CD4-positive, alpha-beta T cell (primary cell): ENCODE results near the gene TM2D1. TPM values are rescaled to one million over a fixed set of nuclear protein-coding genes. Genes with fewer than 3 reads are reported as not detected.

Experiments
- ATAC-seq: fragments of 200-7000 bp; cut with Tn5 transposase; one replicate; pipeline ENCODE4 v1.10.0; 2022; ENCODE audit warnings: mild to moderate bottlenecking; ENCODE audit not compliant: poor library complexity
- CTCF ChIA-PET: fragments of 350-600 bp; sonication (Branson Sonifier 250); formaldehyde crosslinking; loops from one replicate; lab custom pipeline; 2021; ENCODE audit warnings: antibody characterized with exemption, inconsistent platforms; lab: Charles Lee
- POLR2A ChIA-PET: fragments of 350-600 bp; sonication (Branson Sonifier 250); formaldehyde crosslinking; loops from one replicate; lab custom pipeline; 2021; ENCODE audit warnings: antibody characterized with exemption, inconsistent platforms; lab: Charles Lee
- DNase-seq, 14 experiments: peaks; one replicate each; pipeline ENCODE4 v3.0.0-alpha.2; 2013 to 2020; ENCODE audit warnings: mixed read lengths in 2 of 14
- H3K27ac ChIP-seq, 2 donors: one replicate each; pipeline versions ENCODE4 v1.5.1 to v1.7.0; 2013; ENCODE audit warnings: low read length in 2 of 2, low read depth in 1 of 2, mild to moderate bottlenecking in 1 of 2
- H3K27me3 ChIP-seq, 2 experiments: 1 replicate in 1 of 2; 2 replicates in 1 of 2; pipeline versions ENCODE4 v1.6.1 to v1.7.0; 2013; ENCODE audit warnings: low read length in 2 of 2, control low read depth in 1 of 2, mild to moderate bottlenecking in 1 of 2, moderate library complexity in 1 of 2; ENCODE audit not compliant: insufficient read depth in 2 of 2, control insufficient read depth in 1 of 2
- H3K36me3 ChIP-seq: one replicate; pipeline ENCODE4 v1.6.1; 2013; ENCODE audit warnings: low read length, control low read depth; ENCODE audit not compliant: insufficient read depth
- H3K4me1 ChIP-seq: one replicate; pipeline ENCODE4 v1.6.1; 2013; ENCODE audit warnings: low read length, control low read depth; ENCODE audit not compliant: insufficient read depth
- H3K4me3 ChIP-seq: one replicate; pipeline ENCODE4 v1.5.1; 2013; ENCODE audit warnings: mild to moderate bottlenecking, low read length, moderate library complexity
- H3K9me3 ChIP-seq, 2 experiments: 1 replicate in 1 of 2; 2 replicates in 1 of 2; pipeline versions ENCODE4 v1.6.1 to v1.7.0; 2013; ENCODE audit warnings: low read length in 2 of 2, mild to moderate bottlenecking in 2 of 2, control low read depth in 1 of 2, moderate library complexity in 1 of 2; ENCODE audit not compliant: control insufficient read depth in 1 of 2, insufficient read depth in 1 of 2
- H3K27ac Mint-ChIP-seq: one replicate; pipeline ENCODE4 v1.8.0; 2020; ENCODE audit warnings: mixed read lengths
- H3K27me3 Mint-ChIP-seq: one replicate; pipeline ENCODE4 v1.8.0; 2021; ENCODE audit warnings: mixed read lengths
- H3K36me3 Mint-ChIP-seq: one replicate; pipeline ENCODE4 v1.8.0; 2021; ENCODE audit warnings: low read depth, mixed read lengths
- H3K4me1 Mint-ChIP-seq: one replicate; pipeline ENCODE4 v1.8.0; 2021; ENCODE audit warnings: low read depth, mixed read lengths
- H3K4me3 Mint-ChIP-seq: one replicate; pipeline ENCODE4 v1.8.0; 2020; ENCODE audit warnings: mild to moderate bottlenecking, mixed read lengths
- H3K9me3 Mint-ChIP-seq: one replicate; pipeline ENCODE4 v1.8.0; 2020; ENCODE audit warnings: mixed read lengths
- CTCF ChIP-seq: fragments of 200-600 bp; IDR thresholded peaks from one replicate; pipeline ENCODE4 v1.8.0; 2022; ENCODE audit warnings: antibody characterized with exemption, mild to moderate bottlenecking
- intact Hi-C, 2 experiments: fragments of 100-400 bp; cut with DNase I in 1 of 2; cut with micrococcal nuclease in 1 of 2; formaldehyde crosslinking; loops; one replicate each; pipeline versions ENCODE4 v1.15.1 to v1.9.0; 2023 to 2025; cut with DNase I, micrococcal nuclease
- total RNA-seq, 174 experiments: library from RNA in 2 of 174; stranded (reverse) in 2 of 174; gene quantifications; one replicate each; pipeline ENCODE4 v1.2.3 and lab custom pipeline; 2021 to 2026

The TM2D1 gene
- total RNA-seq, 2 experiments from 2014 or later = 12.0 to 13.7 TPM

GRCh38 chr1:61639608-61640336, 85.2 kb downstream of the TM2D1 start:
- Histone ChIP-seq H3K27ac (no peak overlapping the region), H3K36me3 (no peaks in the 10 kb centered on the region), H3K4me3 (no peak overlapping the region), H3K9me3 (no peaks in the 10 kb centered on the region), H3K4me1 (peaks cover 13% of the 10 kb centered on the region), H3K27me3 (no peaks in the 10 kb centered on the region)
- no peak for ATAC-seq
- ChIA-PET CTCF (interaction anchor here (0.5 kb wide), 1 partner anchor 735 kb away, joined by 3 read pairs; no protein-coding TSS in a partner anchor), POLR2A (no interaction called here)
- no peak for TF ChIP-seq CTCF
- no peaks in the 10 kb centered on the region for H3K27me3 Mint-ChIP-seq
- DNase-seq = no peak
- no peak overlapping the region for H3K27ac Mint-ChIP-seq
- intact Hi-C loops = loop anchor here (5.0 to 10.0 kb wide), 3 partner anchors 213 to 595 kb away; no protein-coding TSS in a partner anchor
- H3K4me3 Mint-ChIP-seq = no peak overlapping the region
- peaks cover 13% of the 10 kb centered on the region for H3K4me1 Mint-ChIP-seq
- H3K9me3 Mint-ChIP-seq = no peaks in the 10 kb centered on the region
- H3K36me3 Mint-ChIP-seq = no peaks in the 10 kb centered on the region

- H3K27me3 Mint-ChIP-seq = no peaks in the 10 kb centered on the region
- no peaks in the 10 kb centered on the region for H3K36me3 Mint-ChIP-seq
- ATAC-seq (no peak), DNase-seq (no peak)
- Histone ChIP-seq H3K27me3 (no peaks in the 10 kb centered on the region), H3K27ac (no peak overlapping the region), H3K9me3 (no peaks in the 10 kb centered on the region), H3K36me3 (no peaks in the 10 kb centered on the region), H3K4me3 (no peak overlapping the region), H3K4me1 (peaks cover 13% of the 10 kb centered on the region)
- no peak for TF ChIP-seq CTCF
- H3K9me3 Mint-ChIP-seq = no peaks in the 10 kb centered on the region
- H3K4me1 Mint-ChIP-seq = peaks cover 13% of the 10 kb centered on the region
- ChIA-PET CTCF (no interaction called here), POLR2A (no interaction called here)
- intact Hi-C loops = no loop called here
- H3K4me3 Mint-ChIP-seq = no peak overlapping the region
- no peak overlapping the region for H3K27ac Mint-ChIP-seq
These were observed 85.9 kb downstream of the TM2D1 start for GRCh38 chr1:61638911-61639605.

- ChIA-PET CTCF (no interaction called here), POLR2A (no interaction called here)
- H3K27ac ChIP-seq = no peak overlapping the region
- no peak for ATAC-seq
- Mint-ChIP-seq H3K36me3 (no peaks in the 10 kb centered on the region), H3K9me3 (no peaks in the 10 kb centered on the region), H3K27ac (no peak overlapping the region), H3K27me3 (no peaks in the 10 kb centered on the region), H3K4me1 (peaks cover 13% of the 10 kb centered on the region), H3K4me3 (no peak overlapping the region)
- no peaks in the 10 kb centered on the region for H3K9me3 ChIP-seq
- no peaks in the 10 kb centered on the region for H3K27me3 ChIP-seq
- DNase-seq = no peak
- H3K4me1 ChIP-seq = peaks cover 13% of the 10 kb centered on the region
- intact Hi-C loops = no loop called here
- no peak overlapping the region for H3K4me3 ChIP-seq
- no peak for TF ChIP-seq CTCF
- no peaks in the 10 kb centered on the region for H3K36me3 ChIP-seq
These were observed 86.6 kb downstream of the TM2D1 start for GRCh38 chr1:61638296-61638695.
